ENCODE measurements around the gene SCAMP2.

- TF ChIP-seq CTCF (IDR thresholded peaks at IDR 0.05; ENCODE audit: poor library complexity, severe bottlenecking) (no peak), POLR2AphosphoS5 (IDR thresholded peaks at IDR 0.05) (no peak), TAF1 (IDR thresholded peaks at IDR 0.05; ENCODE audit: low read depth) (no peak), REST (IDR thresholded peaks at IDR 0.05; ENCODE audit: borderline replicate concordance) (no peak), EZH2 (IDR thresholded peaks at IDR 0.05; ENCODE audit: borderline replicate concordance, insufficient read depth, low read length, poor library complexity, severe bottlenecking) (no peak), MXI1 (conservative IDR thresholded peaks at IDR 0.05; ENCODE audit: poor library complexity, severe bottlenecking) (no peak), SMC3 (conservative IDR thresholded peaks at IDR 0.05; ENCODE audit: poor library complexity) (no peak), RAD21 (conservative IDR thresholded peaks at IDR 0.05) (no peak), EP300 (conservative IDR thresholded peaks at IDR 0.05; ENCODE audit: poor library complexity, severe bottlenecking) (no peak)
These were observed 28.6 kb downstream of the SCAMP2 start for GRCh38 chr15:74844319-74845207.
